ENCODE data around the gene CYBRD1.
"Not testable (repeated sequence)": the region's sequence is repeated elsewhere in the genome, so short reads cannot be mapped to it uniquely, and the experiment has no call there.

The CYBRD1 gene

GRCh38 chr2:171524018-171524401, 1.7 kb downstream of the CYBRD1 start:
- Mint-ChIP-seq H3K4me1 (peaks cover 45% of the 10 kb centered on the region), H3K27me3 (ENCODE audit: low read depth) (peaks cover 6% of the 10 kb centered on the region), H3K36me3 (ENCODE audit: low read depth) (peaks cover 7% of the 10 kb centered on the region), H3K4me3 (peak overlapping the region; percentile 93 to 98 (median 94)), H3K27ac (peak overlapping the region; percentile 94 to 96 (median 95)), H3K9me3 (no peaks in the 10 kb centered on the region)
- TF ChIP-seq, protein P1, sequence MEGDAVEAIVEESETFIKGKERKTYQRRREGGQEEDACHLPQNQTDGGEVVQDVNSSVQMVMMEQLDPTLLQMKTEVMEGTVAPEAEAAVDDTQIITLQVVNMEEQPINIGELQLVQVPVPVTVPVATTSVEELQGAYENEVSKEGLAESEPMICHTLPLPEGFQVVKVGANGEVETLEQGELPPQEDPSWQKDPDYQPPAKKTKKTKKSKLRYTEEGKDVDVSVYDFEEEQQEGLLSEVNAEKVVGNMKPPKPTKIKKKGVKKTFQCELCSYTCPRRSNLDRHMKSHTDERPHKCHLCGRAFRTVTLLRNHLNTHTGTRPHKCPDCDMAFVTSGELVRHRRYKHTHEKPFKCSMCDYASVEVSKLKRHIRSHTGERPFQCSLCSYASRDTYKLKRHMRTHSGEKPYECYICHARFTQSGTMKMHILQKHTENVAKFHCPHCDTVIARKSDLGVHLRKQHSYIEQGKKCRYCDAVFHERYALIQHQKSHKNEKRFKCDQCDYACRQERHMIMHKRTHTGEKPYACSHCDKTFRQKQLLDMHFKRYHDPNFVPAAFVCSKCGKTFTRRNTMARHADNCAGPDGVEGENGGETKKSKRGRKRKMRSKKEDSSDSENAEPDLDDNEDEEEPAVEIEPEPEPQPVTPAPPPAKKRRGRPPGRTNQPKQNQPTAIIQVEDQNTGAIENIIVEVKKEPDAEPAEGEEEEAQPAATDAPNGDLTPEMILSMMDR (IDR thresholded peaks at IDR 0.05; ENCODE audit: unreplicated experiment in 3 of 3), result no peak

DNA sequence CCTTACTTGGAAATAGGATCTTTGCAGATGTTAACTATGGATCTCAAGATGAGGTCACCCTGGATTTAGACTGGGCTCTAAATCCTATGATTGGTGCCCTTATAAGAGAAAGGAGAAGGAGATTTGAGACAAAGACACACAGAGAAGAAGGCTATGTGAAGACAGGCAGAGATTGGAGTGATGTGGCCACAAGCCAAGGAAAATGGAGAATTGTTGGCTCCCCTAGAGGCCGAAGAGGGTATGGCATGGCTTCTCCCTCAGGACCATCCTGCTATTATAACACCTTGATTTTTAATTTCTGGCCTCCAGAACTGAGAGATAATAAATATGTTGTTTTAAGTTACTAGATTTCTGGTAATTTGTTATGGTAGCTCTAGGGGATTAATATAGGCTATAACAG, 7.6 kb downstream of the CYBRD1 start:
- peaks cover 12% of the 10 kb centered on the region for H3K36me3 Mint-ChIP-seq (ENCODE audit: low read depth)
- H3K27ac Mint-ChIP-seq, result no peak overlapping the region
- peaks cover 16% of the 10 kb centered on the region for H3K4me1 Mint-ChIP-seq
- H3K9me3 Mint-ChIP-seq, result no peaks in the 10 kb centered on the region
- H3K27me3 Mint-ChIP-seq (ENCODE audit: low read depth), result no peaks in the 10 kb centered on the region
- H3K4me3 Mint-ChIP-seq, result no peak overlapping the region
- TF ChIP-seq, protein P1 (IDR thresholded peaks at IDR 0.05; ENCODE audit: unreplicated experiment in 3 of 3), result peak; percentile 21 to 38 (median 24)

GRCh38 chr2:171530378-171530777, 8.1 kb downstream of the CYBRD1 start:
- TF ChIP-seq, protein P1 (IDR thresholded peaks at IDR 0.05; ENCODE audit: unreplicated experiment in 3 of 3), result no peak
- Mint-ChIP-seq H3K27me3 (ENCODE audit: low read depth) (no peaks in the 10 kb centered on the region), H3K9me3 (no peaks in the 10 kb centered on the region), H3K36me3 (ENCODE audit: low read depth) (peaks cover 12% of the 10 kb centered on the region), H3K4me1 (peaks cover 11% of the 10 kb centered on the region), H3K27ac (no peak overlapping the region), H3K4me3 (no peak overlapping the region)

DNA sequence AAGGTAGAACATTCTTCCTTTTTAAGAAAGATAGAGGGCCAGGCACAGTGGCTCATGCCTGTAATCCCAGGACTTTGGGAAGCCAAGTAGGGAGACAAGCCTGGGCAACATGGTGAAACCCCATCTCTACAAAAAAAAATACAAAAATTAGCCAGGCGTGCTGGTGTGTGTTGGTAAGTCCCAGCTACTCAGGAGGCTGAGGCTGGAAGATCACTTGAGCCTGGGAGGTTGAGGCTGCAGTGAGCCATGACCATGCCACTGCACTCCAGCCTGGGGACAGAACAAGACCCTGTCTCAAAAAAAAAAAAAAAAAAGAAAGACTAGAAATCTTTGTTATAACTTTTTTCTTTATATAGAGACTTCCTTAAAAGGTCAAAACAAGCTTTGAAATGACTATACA, 8.6 kb downstream of the CYBRD1 start:
- peaks cover 12% of the 10 kb centered on the region for H3K36me3 Mint-ChIP-seq (ENCODE audit: low read depth)
- not testable (repeated sequence) for H3K4me3 Mint-ChIP-seq; H3K4me1 Mint-ChIP-seq; H3K27me3 Mint-ChIP-seq (ENCODE audit: low read depth); H3K27ac Mint-ChIP-seq; H3K9me3 Mint-ChIP-seq

GRCh38 chr2:171531291-171531690, 9.0 kb downstream of the CYBRD1 start:
- TF ChIP-seq, protein P1 (IDR thresholded peaks at IDR 0.05; ENCODE audit: unreplicated experiment in 3 of 3), result no peak
- Mint-ChIP-seq H3K4me1 (peaks cover 9% of the 10 kb centered on the region), H3K27me3 (ENCODE audit: low read depth) (no peaks in the 10 kb centered on the region), H3K27ac (no peak overlapping the region), H3K36me3 (ENCODE audit: low read depth) (peaks cover 12% of the 10 kb centered on the region), H3K9me3 (no peaks in the 10 kb centered on the region), H3K4me3 (no peak overlapping the region)

DNA sequence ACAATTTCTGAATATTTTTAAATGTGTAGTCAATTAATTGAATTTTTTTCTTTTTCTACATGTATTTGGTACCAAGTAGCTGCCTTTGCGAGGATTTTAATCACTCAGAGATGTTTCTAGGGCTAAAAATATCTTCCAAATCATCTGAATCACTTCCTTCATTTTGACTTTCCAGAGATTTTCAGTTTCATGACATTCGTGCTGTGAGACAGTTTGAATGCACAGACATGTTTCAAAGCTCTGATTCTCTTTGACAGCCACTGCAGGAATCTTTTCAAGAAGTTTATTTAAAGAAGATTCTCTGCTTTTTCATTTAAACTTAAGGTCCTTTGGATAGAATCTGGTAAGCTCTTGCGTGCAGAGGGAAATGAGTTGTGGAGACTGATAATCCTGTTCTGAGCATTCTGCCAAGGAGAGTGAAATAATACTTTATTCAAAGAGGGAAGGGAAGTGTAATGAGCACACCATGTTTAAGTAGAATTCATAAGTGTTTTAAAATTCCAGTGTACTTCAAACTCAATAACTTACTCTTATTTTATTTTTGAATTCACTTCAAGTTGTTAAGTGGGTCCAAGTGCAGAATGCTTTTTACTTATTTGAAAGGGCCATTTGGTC, 9.7 kb downstream of the CYBRD1 start:
- Mint-ChIP-seq H3K27me3 (ENCODE audit: low read depth) (no peaks in the 10 kb centered on the region), H3K27ac (no peak overlapping the region), H3K36me3 (ENCODE audit: low read depth) (peaks cover 12% of the 10 kb centered on the region), H3K4me3 (no peak overlapping the region), H3K9me3 (no peaks in the 10 kb centered on the region), H3K4me1 (peaks cover 9% of the 10 kb centered on the region)
- TF ChIP-seq, protein P1 (IDR thresholded peaks at IDR 0.05; ENCODE audit: unreplicated experiment in 3 of 3), result no peak

Data from nephron (organoid).